Fibroblast of pulmonary artery (primary cell): Measurements from ENCODE around the gene RTL10.

Experiments
- DNase-seq: peaks from one replicate; pipeline ENCODE4 v3.0.0-alpha.2; 2010; ENCODE audit warnings: low read depth
- H3K4me3 ChIP-seq: replicated peaks from 2 replicates; pipeline ENCODE4 v1.5.1; 2011; ENCODE audit warnings: low read depth, mild to moderate bottlenecking, control low read depth, low read length, moderate library complexity
- CTCF ChIP-seq: IDR thresholded peaks from 2 replicates; pipeline ENCODE4 v1.5.1; 2011; ENCODE audit warnings: mild to moderate bottlenecking, control low read depth, low read length, inconsistent platforms; ENCODE audit errors: missing control alignments

RTL10 gene

GRCh38 chr22:19850763-19851109 lies 3.9 kb downstream of the RTL10 start:
- no peak for DNase-seq
- no peak overlapping the region for H3K4me3 ChIP-seq
- TF ChIP-seq CTCF = no peak

GRCh38 chr22:19849835-19850762 lies 4.6 kb downstream of the RTL10 start:
- H3K4me3 ChIP-seq = no peak overlapping the region
- TF ChIP-seq CTCF = no peak
- DNase-seq = no peak

GRCh38 chr22:19848298-19849224 lies 6.1 kb downstream of the RTL10 start:
- no peak overlapping the region for H3K4me3 ChIP-seq
- no peak for TF ChIP-seq CTCF
- peak; percentile 12 for DNase-seq

GRCh38 chr22:19847345-19847632 lies 7.4 kb downstream of the RTL10 start:
- no peak for DNase-seq
- no peak for TF ChIP-seq CTCF
- H3K4me3 ChIP-seq = no peak overlapping the region

GRCh38 chr22:19846620-19847344 lies 7.9 kb downstream of the RTL10 start:
- TF ChIP-seq CTCF = no peak
- no peak for DNase-seq
- H3K4me3 ChIP-seq = no peak overlapping the region

GRCh38 chr22:19845054-19845722 lies 9.5 kb downstream of the RTL10 start:
- no peak for TF ChIP-seq CTCF
- no peak overlapping the region for H3K4me3 ChIP-seq
- DNase-seq = no peak
